Measurements from ENCODE around the gene CCDC14. TPM values are rescaled to one million over a fixed set of nuclear protein-coding genes. Genes with fewer than 3 reads are reported as not detected.

The CCDC14 gene
- polyA plus RNA-seq, 1 donor (not counting 4 experiments of a cell fraction or from before 2014, with no cell fraction given) = 50.5 TPM

GRCh38 chr3:123952844-123953520 lies 8.0 kb downstream of the CCDC14 start:
- DNase-seq (ENCODE audit: low read depth, low spot score) = peak; percentile 11

GRCh38 chr3:123951522-123952447 lies 9.2 kb downstream of the CCDC14 start:
- Histone ChIP-seq H4K20me1 (ENCODE audit: control insufficient read depth, extremely low read depth, insufficient read depth, low read length) (no peaks in the 10 kb centered on the region), H3K4me2 (ENCODE audit: control insufficient read depth, extremely low read depth, insufficient read depth, low read depth, low read length) (no peak overlapping the region), H3K79me2 (ENCODE audit: control insufficient read depth, insufficient read depth, low read length) (no peaks in the 10 kb centered on the region), H3K27me3 (ENCODE audit: control insufficient read depth, extremely low read depth, insufficient read depth, low read length) (no peaks in the 10 kb centered on the region), H3K4me3 (ENCODE audit: control insufficient read depth in 2 of 3, extremely low read depth in 1 of 3, insufficient read depth in 2 of 3, low read depth in 1 of 3, low read length in 3 of 3) (no peak overlapping the region), H3K9me1 (ENCODE audit: control insufficient read depth, extremely low read depth, insufficient read depth, low read length) (no peaks in the 10 kb centered on the region), H2AFZ (ENCODE audit: control insufficient read depth, low read length) (no peak overlapping the region), H3K9me3 (ENCODE audit: control insufficient read depth, low read depth, low read length) (no peaks in the 10 kb centered on the region), H3K9ac (ENCODE audit: control insufficient read depth, extremely low read depth, insufficient read depth, low read length) (no peak overlapping the region), H3K27ac (ENCODE audit: control insufficient read depth, insufficient read depth, low read length) (no peak overlapping the region), H3K4me1 (ENCODE audit: control insufficient read depth, extremely low read depth, insufficient read depth, low read length) (peaks cover 6% of the 10 kb centered on the region), H3K36me3 (ENCODE audit: control insufficient read depth in 2 of 2, extremely low read depth in 1 of 2, insufficient read depth in 2 of 2, low read length in 2 of 2) (peaks cover 7 to 10% of the 10 kb centered on the region in 2 experiments)
- no peak for TF ChIP-seq CTCF (optimal IDR thresholded peaks at IDR 0.05 in 1 of 3, IDR thresholded peaks at IDR 0.05 in 1 of 3, conservative IDR thresholded peaks at IDR 0.05 in 1 of 3; ENCODE audit: extremely low read depth in 1 of 3, insufficient read depth in 2 of 3, low read length in 3 of 3)
- no peak for TF ChIP-seq EZH2 (IDR thresholded peaks at IDR 0.05; ENCODE audit: low read length)
- DNase-seq (ENCODE audit: low read depth, low spot score) (no peak), FAIRE-seq (no peak)
- dilution Hi-C loops (cut with MboI; ENCODE audit: extremely low pct_ligation_motif_present, low sequenced_read_pairs) = no loop called here

More at GRCh38 chr3:123952844-123953520, 8.0 kb downstream of the CCDC14 start:
- H3K27ac ChIP-seq (ENCODE audit: control insufficient read depth, insufficient read depth, low read length) = no peak overlapping the region
- TF ChIP-seq EZH2 (IDR thresholded peaks at IDR 0.05; ENCODE audit: low read length) = no peak
- TF ChIP-seq CTCF (optimal IDR thresholded peaks at IDR 0.05 in 1 of 3, IDR thresholded peaks at IDR 0.05 in 1 of 3, conservative IDR thresholded peaks at IDR 0.05 in 1 of 3; ENCODE audit: extremely low read depth in 1 of 3, insufficient read depth in 2 of 3, low read length in 3 of 3) = no peak
- H3K4me3 ChIP-seq (ENCODE audit: control insufficient read depth in 2 of 3, extremely low read depth in 1 of 3, insufficient read depth in 2 of 3, low read depth in 1 of 3, low read length in 3 of 3) = no peak overlapping the region
- no peak overlapping the region for H2AFZ ChIP-seq (ENCODE audit: control insufficient read depth, low read length)
- H3K4me2 ChIP-seq (ENCODE audit: control insufficient read depth, extremely low read depth, insufficient read depth, low read depth, low read length) = no peak overlapping the region
- no peaks in the 10 kb centered on the region for H3K9me3 ChIP-seq (ENCODE audit: control insufficient read depth, low read depth, low read length)
- dilution Hi-C loops (cut with MboI; ENCODE audit: extremely low pct_ligation_motif_present, low sequenced_read_pairs) = no loop called here
- no peaks in the 10 kb centered on the region for H3K27me3 ChIP-seq (ENCODE audit: control insufficient read depth, extremely low read depth, insufficient read depth, low read length)
- H3K4me1 ChIP-seq (ENCODE audit: control insufficient read depth, extremely low read depth, insufficient read depth, low read length) = peaks cover 6% of the 10 kb centered on the region
- peak; percentile 81 for FAIRE-seq
- H3K79me2 ChIP-seq (ENCODE audit: control insufficient read depth, insufficient read depth, low read length) = peaks cover 2% of the 10 kb centered on the region
- no peaks in the 10 kb centered on the region for H3K9me1 ChIP-seq (ENCODE audit: control insufficient read depth, extremely low read depth, insufficient read depth, low read length)
- H4K20me1 ChIP-seq (ENCODE audit: control insufficient read depth, extremely low read depth, insufficient read depth, low read length) = no peaks in the 10 kb centered on the region
- peaks cover 5 to 7% of the 10 kb centered on the region in 2 experiments for H3K36me3 ChIP-seq (ENCODE audit: control insufficient read depth in 2 of 2, extremely low read depth in 1 of 2, insufficient read depth in 2 of 2, low read length in 2 of 2)
- no peak overlapping the region for H3K9ac ChIP-seq (ENCODE audit: control insufficient read depth, extremely low read depth, insufficient read depth, low read length)
